ENCODE data around the gene FRMD4A.

- TF ChIP-seq CTCF (IDR thresholded peaks at IDR 0.05) (no peak), POLR2A (IDR thresholded peaks at IDR 0.05) (no peak)
Measured at GRCh38 chr10:14180911-14181566, 149.7 kb downstream of the FRMD4A start.
